Pulmonary artery endothelial cell (primary cell): ENCODE data around the gene THSD1. TPM values are rescaled to one million over a fixed set of nuclear protein-coding genes. Genes with fewer than 3 reads are reported as not detected.
"Not testable (repeated sequence)": the region's sequence is repeated elsewhere in the genome, so short reads cannot be mapped to it uniquely, and the experiment has no call there.

Experiments used
- DNase-seq: peaks from one replicate; pipeline ENCODE4 v3.0.0-alpha.2; 2011; ENCODE audit warnings: low read depth, low spot score
- total RNA-seq: library from RNA; depleted of rRNA; stranded (reverse); fragments of >200 nt; gene quantifications from 2 replicates; pipeline ENCODE4 v1.2.3, GENCODE V29; 2014

Gene THSD1
- total RNA-seq, 1 donor from 2014 or later: 44.6 TPM

GRCh38 chr13:52408071-52408658, 2.2 kb upstream of the THSD1 start:
- DNase-seq: not testable (repeated sequence)

- not testable (repeated sequence) for DNase-seq
These were observed 1.5 kb upstream of the THSD1 start for GRCh38 chr13:52407436-52407835.

- DNase-seq: no peak
These were observed 657 bp upstream of the THSD1 start for GRCh38 chr13:52406629-52407028.

DNA sequence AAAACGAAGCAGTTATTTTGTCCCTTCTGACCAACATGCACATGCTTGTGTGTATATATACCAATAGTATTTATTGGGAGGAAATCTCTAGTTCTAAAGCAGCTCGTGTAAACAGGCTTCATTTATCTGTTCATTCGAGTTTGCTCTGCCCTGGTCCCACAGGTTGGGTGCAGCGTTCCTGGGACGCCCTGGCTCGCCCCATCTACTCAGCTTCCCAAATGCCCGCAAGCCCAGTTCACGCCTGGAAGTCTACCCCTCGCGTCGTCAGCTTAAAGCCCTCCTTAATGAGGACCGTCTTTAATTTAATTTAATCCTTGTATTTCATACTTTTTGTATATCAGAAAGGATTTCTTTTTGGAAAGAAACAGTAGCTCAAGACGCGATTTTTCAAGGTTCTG, 604 bp downstream of the THSD1 start:
- DNase-seq: no peak

GRCh38 chr13:52399708-52400107, 6.3 kb downstream of the THSD1 start:
- no peak for DNase-seq

DNA sequence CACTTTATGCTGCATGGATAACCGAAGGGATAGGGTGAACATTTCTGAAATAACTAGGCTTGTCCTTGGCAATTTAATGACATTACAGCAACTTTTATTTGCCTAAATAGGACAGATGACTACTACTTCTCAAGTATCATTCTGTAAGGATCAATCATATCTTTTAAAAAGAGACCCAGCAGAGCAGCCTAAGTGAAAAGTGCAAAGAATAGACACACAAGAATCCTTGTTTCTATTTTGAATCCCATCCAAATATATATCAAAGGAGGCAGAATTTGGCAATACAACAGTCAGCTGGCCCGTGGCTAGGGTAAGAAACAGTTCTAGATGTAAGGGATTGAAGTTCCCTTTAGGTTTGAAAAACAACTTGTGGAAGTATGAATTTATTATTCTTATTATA, 6.9 kb downstream of the THSD1 start:
- DNase-seq: no peak

DNA sequence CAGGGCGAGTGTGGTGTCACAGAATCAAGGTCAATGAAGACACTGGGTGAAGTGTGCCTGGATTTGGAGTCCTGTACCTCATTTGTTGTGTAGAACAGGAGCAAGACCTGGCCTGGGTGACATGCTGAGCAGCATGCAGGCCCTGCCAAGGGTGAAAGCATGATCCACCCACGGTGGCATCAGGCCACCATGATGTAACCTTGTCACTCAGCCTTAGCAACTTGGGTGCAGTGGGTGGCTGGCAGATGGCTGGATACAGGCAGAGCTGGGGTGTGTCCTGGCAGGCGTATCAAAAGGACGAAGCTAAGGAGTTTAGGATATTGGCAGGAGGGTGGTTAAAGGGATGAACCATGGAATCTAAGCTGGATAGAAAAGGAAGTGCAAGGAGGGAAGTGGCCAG, 10.3 kb downstream of the THSD1 start:
- no peak for DNase-seq

- DNase-seq: no peak
These were observed 11.4 kb downstream of the THSD1 start for GRCh38 chr13:52394586-52394985.

DNA sequence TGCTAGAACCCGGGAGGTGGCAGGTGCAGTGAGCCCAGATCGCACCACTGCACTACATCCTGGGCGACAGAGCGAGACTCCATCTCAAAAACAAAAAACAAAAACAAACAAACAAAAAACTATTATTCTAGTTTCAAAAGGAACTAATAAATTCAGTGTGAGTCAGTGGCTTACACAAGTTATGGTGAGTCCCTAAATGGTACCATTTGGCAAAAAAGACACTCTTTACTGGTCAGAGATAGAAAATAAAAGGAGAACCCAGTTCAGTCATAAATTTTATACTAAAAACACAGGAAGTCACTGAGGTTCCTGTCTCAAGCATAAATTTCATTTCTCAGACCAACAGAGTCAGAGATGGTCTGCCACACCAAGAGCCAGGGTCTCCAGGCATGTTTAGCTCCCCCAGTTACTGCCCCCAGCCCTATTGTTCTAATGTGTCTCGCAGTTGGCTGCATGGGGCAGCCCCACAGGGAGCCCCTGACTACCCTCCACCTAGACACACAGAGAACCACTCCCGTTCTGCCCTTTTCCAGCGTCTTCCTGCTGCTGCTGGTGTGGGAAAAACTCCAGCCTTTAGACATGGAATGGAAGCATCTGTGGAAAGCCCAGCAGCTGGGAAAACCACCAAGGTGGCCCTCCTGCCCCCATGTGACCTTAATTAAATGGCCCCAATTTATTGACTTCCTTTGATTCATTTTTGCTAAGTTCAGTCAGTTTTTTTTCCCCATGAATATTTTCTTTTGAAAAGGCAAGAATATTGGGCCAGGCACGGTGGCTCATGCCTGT, 12.2 kb downstream of the THSD1 start:
- no peak for DNase-seq

- DNase-seq: no peak
These were observed 18.3 kb downstream of the THSD1 start for GRCh38 chr13:52387721-52388120.

DNA sequence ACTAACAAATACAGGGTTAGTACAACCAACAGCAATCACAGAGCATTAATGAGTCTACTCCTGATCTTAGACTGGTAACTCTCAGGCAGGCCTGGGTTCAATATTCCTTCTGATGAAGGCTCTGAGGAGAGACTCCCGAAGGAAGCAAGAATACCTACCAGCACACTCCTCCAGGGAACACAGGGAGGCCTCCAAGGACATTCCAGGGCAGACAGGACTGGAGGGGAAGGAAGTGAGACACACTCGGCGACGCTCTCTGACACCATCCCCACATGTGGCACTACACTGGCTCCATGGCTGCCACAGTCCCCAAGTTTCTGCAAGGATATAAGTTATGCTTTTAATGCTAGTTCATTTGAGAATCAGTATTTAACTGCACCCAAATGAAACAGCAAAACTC, 20.1 kb downstream of the THSD1 start:
- no peak for DNase-seq

- no peak for DNase-seq
These were observed 22.6 kb downstream of the THSD1 start for GRCh38 chr13:52383366-52383765.

- DNase-seq: no peak
These were observed 27.7 kb downstream of the THSD1 start for GRCh38 chr13:52378312-52378711.

DNA sequence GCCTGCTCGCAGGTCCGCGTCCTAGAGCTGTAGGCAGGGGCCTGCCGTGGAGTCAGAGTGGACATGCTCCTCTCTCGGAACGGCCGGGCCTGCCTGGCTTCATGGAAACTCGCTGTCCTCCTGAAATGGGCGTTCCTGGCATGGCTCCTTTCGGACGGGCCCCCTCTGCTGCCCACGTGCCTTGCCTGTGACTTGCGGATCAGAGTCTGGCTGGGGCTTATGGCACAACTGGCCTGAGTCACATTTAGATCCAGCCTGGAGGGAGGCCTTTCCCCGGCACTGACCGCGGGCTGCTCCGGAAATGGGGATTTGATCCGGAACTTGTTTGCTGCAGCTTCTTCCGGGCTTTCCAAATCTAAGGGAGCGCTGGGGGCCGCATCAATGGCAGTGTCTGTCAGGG, 28.1 kb downstream of the THSD1 start:
- DNase-seq: no peak

DNA sequence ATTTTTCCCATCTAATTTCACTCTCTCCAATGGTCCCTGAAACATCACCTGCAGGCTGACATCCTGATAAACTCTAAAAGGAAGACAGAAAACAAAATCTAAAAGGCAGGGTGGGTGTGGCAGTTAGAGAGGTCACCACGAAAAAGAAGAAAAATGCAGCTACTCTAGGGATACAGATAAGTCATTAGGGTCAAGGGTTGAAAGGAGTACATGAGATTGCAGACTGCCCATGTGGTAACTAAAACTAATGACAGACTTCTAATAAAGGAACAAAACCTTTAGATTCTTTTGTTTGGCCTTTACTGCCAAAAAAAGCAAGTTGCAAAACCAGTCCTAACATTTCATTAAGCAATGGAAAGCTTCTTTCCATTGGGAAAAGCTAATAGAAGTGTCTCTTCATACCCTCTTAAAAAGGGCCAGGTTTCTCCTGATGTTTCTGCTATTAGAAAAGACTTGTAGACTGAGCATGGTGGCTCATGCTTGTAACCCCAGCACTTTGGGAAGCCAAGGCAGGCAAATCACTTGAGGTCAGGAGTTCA, 31.0 kb downstream of the THSD1 start:
- DNase-seq: no peak

DNA sequence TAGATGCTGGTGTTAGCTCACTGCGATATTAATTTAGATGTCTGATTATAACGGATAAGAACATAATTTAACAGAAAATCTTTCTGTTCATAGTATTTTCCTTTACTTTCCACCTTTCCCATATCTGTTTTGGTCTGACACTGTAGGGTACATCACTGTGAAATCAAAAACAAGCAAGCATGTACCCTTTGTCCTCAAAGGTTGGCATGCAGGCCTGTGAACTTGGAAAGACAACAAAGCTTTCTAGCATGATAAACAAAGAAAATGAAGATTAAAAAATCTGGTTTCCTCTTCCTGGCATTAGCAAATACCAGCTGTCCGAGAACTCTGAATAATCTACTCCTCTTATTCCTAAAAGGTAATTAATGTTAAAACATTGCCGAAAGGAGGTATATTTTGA, 31.6 kb downstream of the THSD1 start:
- DNase-seq: peak; percentile 20

DNA sequence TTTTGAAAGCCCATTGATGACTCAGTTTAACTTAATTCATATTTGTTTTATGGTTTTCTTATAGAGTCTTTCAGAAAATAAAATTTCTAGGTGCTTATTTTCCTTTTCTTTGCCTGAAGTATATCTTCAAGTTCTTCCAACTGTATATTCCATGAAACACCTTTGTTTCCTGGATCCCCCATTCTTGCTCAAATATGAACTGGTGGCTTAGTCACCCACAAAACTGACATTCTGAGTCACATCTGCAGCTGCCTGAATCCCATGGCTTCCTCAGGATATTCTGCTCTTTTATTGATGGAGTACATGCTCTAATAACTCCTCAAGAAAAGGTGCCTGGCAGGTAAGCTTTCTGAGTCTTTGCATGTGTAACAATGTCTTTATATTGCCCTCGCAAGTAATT, 32.7 kb downstream of the THSD1 start:
- not testable (repeated sequence) for DNase-seq

DNA sequence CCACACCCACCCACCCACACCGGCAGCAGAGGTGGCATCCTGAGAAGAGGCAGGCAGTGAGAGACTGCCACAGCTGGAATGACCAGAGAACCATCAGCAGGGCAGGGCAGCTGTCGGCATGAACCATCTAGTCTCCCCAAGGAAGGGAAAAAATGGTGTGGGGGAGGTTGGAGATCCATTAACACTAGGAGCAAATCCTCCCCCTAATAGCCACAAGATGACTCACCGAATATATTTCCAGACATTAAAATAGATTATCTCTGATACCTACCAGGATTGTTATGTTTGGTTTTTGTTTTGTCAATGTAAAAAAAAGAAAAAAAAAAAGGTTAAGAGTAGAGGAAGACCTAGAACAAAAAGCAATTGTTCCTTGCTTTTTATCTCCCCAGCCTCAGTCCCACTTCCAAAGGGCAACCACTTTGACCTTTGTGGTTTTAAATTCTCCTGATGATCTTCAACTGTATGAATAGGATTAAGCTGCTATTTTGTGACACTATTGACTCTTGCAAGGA, 34.2 kb downstream of the THSD1 start:
- peak; percentile 15 for DNase-seq

DNA sequence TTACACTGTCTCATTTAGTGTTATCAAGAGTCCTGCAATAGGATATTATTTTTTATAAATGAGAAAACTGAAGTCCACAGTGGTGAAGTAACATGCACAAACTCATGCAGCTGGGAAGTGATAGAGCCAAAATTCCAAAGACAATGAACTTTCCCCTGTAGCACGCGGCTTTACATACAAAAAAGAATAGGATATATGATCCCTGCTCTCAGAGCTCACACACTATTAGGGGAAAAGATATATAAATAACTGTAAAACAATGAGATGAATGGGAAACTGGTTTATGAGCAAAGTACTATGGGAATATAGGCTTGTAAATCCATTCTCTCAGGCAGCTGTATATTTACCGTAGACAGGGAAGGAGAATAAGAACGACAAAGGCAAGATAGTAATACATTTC, 39.7 kb downstream of the THSD1 start:
- no peak for DNase-seq

- not testable (repeated sequence) for DNase-seq
These were observed 43.6 kb downstream of the THSD1 start for GRCh38 chr13:52362169-52362887.

GRCh38 chr13:52361225-52361624, 44.7 kb downstream of the THSD1 start:
- DNase-seq: no peak

DNA sequence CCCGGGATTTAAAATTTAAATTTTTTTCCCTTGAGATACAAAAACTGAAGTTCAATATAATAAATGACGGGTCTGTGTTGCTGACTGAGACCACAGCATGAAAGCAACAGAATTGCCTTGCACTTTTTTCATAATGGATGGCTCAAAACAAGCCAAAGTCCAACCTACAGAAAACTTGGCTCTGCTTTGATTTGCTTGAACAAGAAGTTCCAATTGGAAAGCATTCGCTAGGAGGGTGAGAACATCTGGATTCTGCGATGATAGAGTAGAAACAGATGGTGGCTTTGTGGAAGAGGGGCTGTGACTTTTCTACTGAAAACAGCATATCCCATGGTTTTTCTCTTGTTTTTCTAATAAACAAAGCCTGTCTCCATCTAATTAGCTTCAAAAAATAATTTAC, 46.4 kb downstream of the THSD1 start:
- no peak for DNase-seq
